ENCODE measurements around the gene BPHL. TPM values are rescaled to one million over a fixed set of nuclear protein-coding genes. Genes with fewer than 3 reads are reported as not detected.

The BPHL gene
- total and polyA plus RNA-seq, 2 of the 4 experiments (the other 2 are of a cell fraction) = 14.7 to 16.3 TPM

GRCh38 chr6:3194535-3195419 lies 76.3 kb downstream of the BPHL start:
- ChIA-PET POLR2A (ENCODE audit: unreplicated experiment) (no interaction called here), CTCF (interaction anchor here (0.6 to 1.5 kb wide), 3 partner anchors 15 to 28 kb away, joined by 3 to 4 read pairs (median 3); no protein-coding TSS in a partner anchor)
- Histone ChIP-seq H3K14ac (replicated peaks; ENCODE audit: low read depth, low read length) (no peak overlapping the region; the same call in 1 of the 2 replicates), H3K27ac (ENCODE audit: insufficient read depth, low read length) (no peak overlapping the region), H4K20me1 (ENCODE audit: insufficient read depth, low read length) (no peaks in the 10 kb centered on the region), H2AFZ (replicated peaks; ENCODE audit: low read length, poor library complexity) (peak overlapping the region; percentile 90), H2AK5ac (ENCODE audit: low read depth, low read length) (no peak overlapping the region), H3K9me1 (ENCODE audit: insufficient read depth, low read length) (no peaks in the 10 kb centered on the region; the same call in 1 of the 2 replicates), H2BK20ac (ENCODE audit: low read depth, low read length) (no peak overlapping the region), H2BK15ac (ENCODE audit: low read depth, low read length) (no peak overlapping the region), H3K18ac (ENCODE audit: low read depth, low read length) (no peak overlapping the region), H3K4me2 (ENCODE audit: low read depth, low read length) (no peak overlapping the region), H4K8ac (ENCODE audit: low read depth in 2 of 2, low read length in 2 of 2) (peak overlapping the region in 1 of 2 experiments; percentile 61; a peak in 1 of 4 replicates), H2BK120ac (ENCODE audit: low read depth, low read length) (0 out of 2 replicates have a peak overlapping the region, but pooled peaks have one; percentile 38), H3K23ac (ENCODE audit: low read depth, low read length) (no peak overlapping the region), H3K4me1 (ENCODE audit: control insufficient read depth, insufficient read depth, low read length) (peaks cover 5% of the 10 kb centered on the region), H3K4ac (ENCODE audit: low read depth, low read length) (no peak overlapping the region), H2BK5ac (ENCODE audit: low read depth, low read length, poor library complexity, severe bottlenecking) (no peak overlapping the region), H3K9ac (ENCODE audit: low read depth, low read length) (no peak overlapping the region), H4K91ac (ENCODE audit: insufficient read depth, low read depth, low read length) (no peak overlapping the region), H3K36me3 (ENCODE audit: control insufficient read depth, insufficient read depth, low read length) (no peaks in the 10 kb centered on the region), H3K27me3 (ENCODE audit: control insufficient read depth, insufficient read depth, low read length) (no peaks in the 10 kb centered on the region), H3K56ac (ENCODE audit: extremely low read depth, insufficient read depth, low read length) (no peak overlapping the region), H3K4me3 (ENCODE audit: insufficient read depth, low read depth, low read length) (no peak overlapping the region), H3K79me1 (ENCODE audit: low read depth in 1 of 2, low read length in 2 of 2) (no peaks in the 10 kb centered on the region), H2AK9ac (replicated peaks; ENCODE audit: low read depth, low read length, poor library complexity) (no peak overlapping the region), H4K5ac (ENCODE audit: low read depth, low read length) (no peak overlapping the region; the same call in none of the 2 replicates), H3K9me3 (ENCODE audit: control insufficient read depth, insufficient read depth, low read length) (peaks cover 5% of the 10 kb centered on the region)
- dilution Hi-C loops (cut with HindIII; ENCODE audit: low sequenced_read_pairs, unreplicated experiment) (no loop called here), intact Hi-C loops (cut with micrococcal nuclease) (no loop called here), in situ Hi-C loops (cut with MboI; ENCODE audit: low sequenced_read_pairs) (no loop called here)
- WGBS, 2 experiments (ENCODE audit: extremely low coverage in 2 of 2, insufficient read length in 1 of 2) = 49% methylated on average over 4 of the region's 19 CpGs; no CpG with 5 or more reads in 1 of the 2 experiments
- no peak for TF ChIP-seq POLR2A (IDR thresholded peaks at IDR 0.05; ENCODE audit: low read depth, low read length)
- no peak for TF ChIP-seq MXI1 (IDR thresholded peaks at IDR 0.05; ENCODE audit: borderline replicate concordance, low read depth, low read length)
- no peak for TF ChIP-seq CEBPB (IDR thresholded peaks at IDR 0.05; ENCODE audit: low read depth, low read length)
- TF ChIP-seq, protein P1, sequence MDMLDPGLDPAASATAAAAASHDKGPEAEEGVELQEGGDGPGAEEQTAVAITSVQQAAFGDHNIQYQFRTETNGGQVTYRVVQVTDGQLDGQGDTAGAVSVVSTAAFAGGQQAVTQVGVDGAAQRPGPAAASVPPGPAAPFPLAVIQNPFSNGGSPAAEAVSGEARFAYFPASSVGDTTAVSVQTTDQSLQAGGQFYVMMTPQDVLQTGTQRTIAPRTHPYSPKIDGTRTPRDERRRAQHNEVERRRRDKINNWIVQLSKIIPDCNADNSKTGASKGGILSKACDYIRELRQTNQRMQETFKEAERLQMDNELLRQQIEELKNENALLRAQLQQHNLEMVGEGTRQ (IDR thresholded peaks at IDR 0.05; ENCODE audit: low read depth, low read length) = no peak
- TF ChIP-seq RAD21 (IDR thresholded peaks at IDR 0.05; ENCODE audit: low read length) = no peak
- no peak for TF ChIP-seq FOS (IDR thresholded peaks at IDR 0.05; ENCODE audit: low read depth, low read length)
- no peak for TF ChIP-seq SMC3 (IDR thresholded peaks at IDR 0.05; ENCODE audit: low read depth, low read length)
- TF ChIP-seq NFE2L2 (IDR thresholded peaks at IDR 0.05; ENCODE audit: low read depth, low read length) = no peak
- TF ChIP-seq MAFK (IDR thresholded peaks at IDR 0.05; ENCODE audit: low read depth, low read length) = no peak
- no peak for TF ChIP-seq BHLHE40 (IDR thresholded peaks at IDR 0.05; ENCODE audit: low read depth, low read length)
- no peak for TF ChIP-seq MAZ (IDR thresholded peaks at IDR 0.05; ENCODE audit: borderline replicate concordance, low read depth, low read length)
- TF ChIP-seq CTCF (conservative IDR thresholded peaks at IDR 0.05; ENCODE audit: low read depth, low read length) = no peak
- no peak for TF ChIP-seq CHD1 (IDR thresholded peaks at IDR 0.05; ENCODE audit: low read depth, low read length)
- DNase-seq (peak; percentile 46), ATAC-seq (ENCODE audit: low read depth) (no peak; the same call in 1 of the 2 replicates)
- no TSS peak for BruUV-seq (replicated peaks)

Measured in IMR-90 (cell line).